Stimulated activated CD8-positive, alpha-beta memory T cell treated with anti-CD3 and anti-CD28 coated beads, Interleukin-4, amount 100 ng/mL, for 1 hour (primary cell): Measurements from ENCODE around the gene GGTLC3.
"Not testable (repeated sequence)": the region's sequence is repeated elsewhere in the genome, so short reads cannot be mapped to it uniquely, and the experiment has no call there.

Experiments
- DNase-seq, 2 donors: peaks; one replicate each; pipeline ENCODE4 v3.0.0-alpha.2; 2020; ENCODE audit warnings: low read depth in 2 of 2, low spot score in 1 of 2

Gene GGTLC3

GRCh38 chr22:18518061-18518460 is at the start of gene GGTLC3:
Gene GGTLC3 (minus strand): TSS chr22:18518161. CDS start chr22:18517897, 264 bp downstream.
- not testable (repeated sequence) for DNase-seq

DNA sequence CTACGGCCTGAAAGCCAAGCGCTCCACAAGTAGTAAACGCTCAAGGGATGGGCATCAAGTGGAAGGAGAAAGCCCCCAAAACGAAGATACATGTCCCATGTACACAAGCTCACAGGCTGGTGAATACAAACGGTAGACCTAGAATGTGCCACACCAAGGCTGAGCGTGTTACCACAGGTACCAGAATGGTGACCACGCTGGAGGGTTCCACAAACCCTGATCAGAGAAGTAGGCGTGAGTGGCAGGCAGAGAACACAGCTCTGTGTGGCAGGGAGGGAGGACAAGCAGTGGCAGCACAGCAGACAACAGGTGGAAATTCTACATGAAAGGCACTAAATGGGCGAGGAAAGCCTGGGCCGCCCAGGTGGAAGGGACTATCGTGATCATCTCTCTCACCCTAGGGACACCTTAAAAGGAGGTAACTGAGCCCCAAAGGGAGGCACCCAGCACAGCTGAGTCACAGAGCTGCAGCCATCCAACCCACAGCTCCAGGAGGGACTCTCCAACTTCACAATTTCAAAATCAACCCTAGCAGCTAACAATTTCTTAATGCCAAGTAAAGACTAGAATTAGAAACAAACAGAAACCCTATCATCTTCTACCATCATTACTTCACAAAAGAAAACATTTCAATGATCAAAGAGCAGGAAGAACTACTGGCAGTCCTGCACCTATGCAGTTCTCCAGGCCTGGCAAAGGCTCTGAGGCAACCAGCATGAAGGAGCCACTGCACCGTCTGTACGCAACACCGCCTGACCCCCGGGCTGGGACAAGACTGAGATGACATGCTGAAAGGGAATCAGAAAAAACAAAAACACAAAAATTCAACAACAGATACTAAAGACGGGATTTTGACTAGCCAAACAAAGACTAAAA is 42.4 kb upstream of the GGTLC3 start:
- not testable (repeated sequence) for DNase-seq

GRCh38 chr22:18558939-18559338 is 41.0 kb upstream of the GGTLC3 start:
- DNase-seq = not testable (repeated sequence)

DNA sequence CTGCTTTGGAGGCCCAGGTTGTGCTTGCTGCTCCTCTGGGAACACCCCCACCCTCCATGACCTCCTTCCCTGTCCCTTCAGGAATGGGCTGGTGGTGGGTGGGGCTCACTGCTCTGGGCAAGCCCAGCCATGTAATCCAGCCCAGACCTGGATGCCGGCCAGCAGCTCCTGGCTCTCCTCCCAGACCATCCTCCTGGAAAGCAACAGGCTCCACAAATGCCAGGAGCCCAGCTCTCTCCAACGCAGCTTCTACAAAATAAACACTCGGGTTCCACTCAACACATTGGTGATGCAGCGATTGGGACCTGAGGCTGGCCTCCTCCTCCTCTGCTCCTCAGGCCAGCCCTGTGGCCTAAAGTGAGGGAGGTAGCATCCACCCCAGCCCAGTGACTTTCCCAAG is 40.6 kb upstream of the GGTLC3 start:
- DNase-seq = not testable (repeated sequence)

GRCh38 chr22:18554280-18555256 is 36.6 kb upstream of the GGTLC3 start:
- DNase-seq = not testable (repeated sequence)

GRCh38 chr22:18552839-18553597 is 35.1 kb upstream of the GGTLC3 start:
- DNase-seq = not testable (repeated sequence)

GRCh38 chr22:18551046-18551445 is 33.1 kb upstream of the GGTLC3 start:
- not testable (repeated sequence) for DNase-seq

DNA sequence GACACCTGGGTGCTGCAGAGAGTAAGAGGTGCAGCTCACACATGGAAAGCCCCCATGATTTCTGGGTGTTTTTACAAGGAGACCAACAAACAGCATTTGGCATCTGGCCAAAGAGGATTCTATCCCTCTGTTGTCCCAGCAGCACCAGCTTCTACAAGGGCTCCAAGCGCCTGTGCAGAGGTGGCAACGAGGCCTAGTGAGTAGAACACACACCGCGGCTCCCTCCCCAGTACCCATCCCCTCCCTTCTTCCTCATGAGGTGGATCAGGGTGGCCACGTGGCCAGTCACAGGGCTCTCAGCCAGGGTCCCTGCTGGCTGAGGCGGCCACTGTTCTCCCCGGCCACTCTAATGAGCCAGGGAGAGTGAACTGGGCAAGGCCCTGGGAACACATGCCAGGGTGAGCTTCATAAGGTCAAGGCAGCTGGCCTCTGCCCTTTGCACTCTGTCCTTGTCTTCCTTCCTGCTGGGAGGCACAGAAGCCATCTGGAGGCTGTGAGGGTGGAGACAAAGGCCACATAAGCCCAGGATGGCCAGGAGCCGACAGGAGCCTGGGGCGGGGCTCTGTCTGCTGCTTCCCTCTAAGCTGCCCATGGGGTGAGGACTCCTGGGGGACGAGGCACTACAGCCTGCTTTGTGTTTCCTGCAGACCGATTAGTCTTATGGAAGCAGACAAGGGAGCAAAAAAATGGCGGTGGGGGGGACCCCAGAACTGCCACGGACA is 31.7 kb upstream of the GGTLC3 start:
- DNase-seq = not testable (repeated sequence)

DNA sequence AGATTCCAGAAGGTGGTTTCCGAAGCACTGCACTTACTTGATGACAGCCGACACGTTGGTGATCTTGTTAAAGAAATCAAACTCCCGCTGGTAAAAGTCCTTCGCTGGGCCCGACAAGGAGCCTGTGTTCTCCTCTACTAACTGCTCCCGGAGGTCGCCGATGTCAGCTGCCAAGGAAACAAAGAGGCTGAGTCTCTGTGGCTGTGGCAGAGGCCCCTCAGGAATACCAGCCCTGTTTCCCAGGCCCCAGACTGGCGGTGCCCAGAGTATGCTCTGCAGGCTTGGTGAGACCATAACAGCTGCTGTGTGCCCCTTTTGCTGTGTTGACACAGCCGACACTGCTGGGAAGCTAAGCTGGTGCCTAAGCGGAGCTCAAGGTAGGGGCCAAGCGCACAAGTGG is 26.7 kb upstream of the GGTLC3 start:
- DNase-seq = not testable (repeated sequence)

GRCh38 chr22:18543400-18543799 is 25.4 kb upstream of the GGTLC3 start:
- DNase-seq = not testable (repeated sequence)

DNA sequence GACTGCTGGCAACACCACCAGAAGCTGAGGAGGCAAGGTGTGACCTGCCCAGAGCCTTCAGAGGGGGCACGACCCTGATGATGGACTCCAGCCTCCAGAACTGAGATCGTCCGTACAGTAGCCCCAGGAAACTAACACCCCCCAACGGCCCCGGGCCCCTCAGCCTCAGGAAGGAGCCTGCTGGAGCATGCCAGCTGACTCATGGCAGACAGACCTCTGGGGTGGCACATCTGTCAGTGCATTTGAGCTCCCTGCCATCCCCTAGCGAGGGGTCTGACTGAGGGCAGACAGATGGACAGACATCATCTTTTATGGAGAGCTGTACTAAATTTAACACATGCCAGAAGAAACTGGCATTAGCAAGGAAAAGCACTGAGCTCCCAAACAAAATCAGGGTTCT is 22.0 kb upstream of the GGTLC3 start:
- not testable (repeated sequence) for DNase-seq

GRCh38 chr22:18534315-18534714 is 16.4 kb upstream of the GGTLC3 start:
- not testable (repeated sequence) for DNase-seq

DNA sequence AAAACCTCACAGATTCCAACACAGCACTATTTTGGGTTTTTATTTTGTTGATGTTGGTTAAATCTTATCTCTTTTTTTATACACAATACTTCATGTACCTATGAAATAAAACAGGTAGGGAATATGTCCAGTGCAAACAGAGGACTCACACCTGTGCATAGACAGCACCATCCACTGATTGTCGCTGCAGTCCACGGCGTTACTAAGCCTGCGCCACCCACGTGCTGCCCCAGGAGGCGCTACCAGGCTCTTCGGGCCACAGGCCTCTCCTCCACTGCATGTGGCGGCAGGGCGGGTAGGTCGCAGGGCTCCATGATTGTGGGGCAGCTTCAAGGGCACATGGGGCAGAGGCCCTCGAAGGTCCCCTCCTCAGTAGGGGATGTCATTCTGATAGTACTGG is 15.7 kb upstream of the GGTLC3 start:
- not testable (repeated sequence) for DNase-seq

DNA sequence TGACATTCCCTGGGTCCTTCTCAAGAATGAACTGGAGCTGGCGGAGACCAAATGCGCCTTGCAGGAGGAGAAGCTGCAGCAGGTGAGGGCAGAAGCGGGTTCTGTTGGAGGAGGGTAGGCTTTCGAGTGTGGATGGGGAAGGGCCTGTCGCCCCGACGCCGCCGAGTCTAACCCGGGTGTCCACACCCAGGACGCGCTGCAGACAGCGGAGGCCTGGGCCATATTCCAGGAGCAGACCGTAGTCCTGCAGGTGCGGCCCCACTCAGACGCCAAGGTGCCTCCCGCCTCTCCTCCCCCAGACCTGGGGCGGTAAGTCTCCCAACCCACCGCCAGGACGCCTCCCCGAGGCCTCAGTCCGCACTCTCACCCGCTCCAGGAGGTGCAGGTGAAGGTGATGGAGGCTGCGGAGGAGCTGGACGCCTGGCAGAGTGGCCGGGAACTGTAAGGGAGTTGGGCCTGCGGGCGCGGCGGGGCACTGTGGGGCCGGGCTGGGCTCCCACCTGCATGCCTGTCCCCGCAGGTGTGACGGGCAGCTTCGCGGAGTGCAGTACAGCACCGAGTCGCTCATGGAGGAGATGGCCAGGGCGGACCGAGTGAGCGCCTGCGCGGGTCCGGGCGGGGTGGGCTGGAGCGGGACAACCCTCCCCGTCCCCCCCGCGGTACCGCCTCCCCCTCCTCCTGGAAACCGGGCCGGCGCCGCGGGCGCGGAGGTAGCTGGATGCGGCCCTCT is 11.6 kb upstream of the GGTLC3 start:
- DNase-seq = not testable (repeated sequence)

DNA sequence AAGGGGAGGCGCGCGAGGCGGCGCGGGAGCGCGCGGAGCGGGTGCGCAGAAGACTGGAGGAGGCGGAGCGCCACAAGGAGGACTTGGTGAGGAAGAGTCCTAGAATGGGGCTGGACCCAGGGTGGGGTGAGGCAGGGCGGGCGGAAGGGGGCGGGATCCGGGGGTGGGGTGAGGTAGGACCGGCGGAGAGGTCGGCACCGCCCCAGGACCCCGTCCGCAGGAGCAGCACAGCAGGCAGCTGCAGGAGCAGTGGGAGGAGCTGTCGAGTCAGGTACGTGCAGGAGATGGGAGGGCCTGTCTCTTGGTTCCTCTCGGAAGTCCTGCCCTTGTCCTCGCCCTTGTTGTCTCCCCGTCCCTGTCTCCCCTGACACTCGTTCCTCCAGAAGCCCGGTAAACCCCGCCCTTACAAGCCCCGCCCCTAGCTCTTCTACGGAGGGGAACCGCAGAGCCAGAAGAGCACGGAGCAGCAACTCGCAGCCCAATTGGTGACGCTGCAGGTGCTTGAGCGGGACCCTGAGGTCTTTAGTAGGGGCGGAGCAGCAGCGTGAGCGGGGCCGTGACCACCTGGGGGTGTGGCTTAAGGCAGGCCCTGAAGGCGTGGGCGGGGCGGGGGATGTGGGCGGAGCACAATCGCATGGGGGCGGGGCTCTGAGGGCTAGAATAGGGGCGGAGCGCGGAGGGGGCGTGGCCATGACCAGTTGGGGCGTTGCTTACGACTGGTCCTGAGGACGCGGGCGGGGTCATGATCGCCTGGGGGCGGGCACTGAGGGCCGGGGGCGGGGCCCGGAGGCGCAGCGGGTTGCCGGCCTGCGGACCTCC is 10.8 kb upstream of the GGTLC3 start:
- DNase-seq = peak; percentile 53 to 89

DNA sequence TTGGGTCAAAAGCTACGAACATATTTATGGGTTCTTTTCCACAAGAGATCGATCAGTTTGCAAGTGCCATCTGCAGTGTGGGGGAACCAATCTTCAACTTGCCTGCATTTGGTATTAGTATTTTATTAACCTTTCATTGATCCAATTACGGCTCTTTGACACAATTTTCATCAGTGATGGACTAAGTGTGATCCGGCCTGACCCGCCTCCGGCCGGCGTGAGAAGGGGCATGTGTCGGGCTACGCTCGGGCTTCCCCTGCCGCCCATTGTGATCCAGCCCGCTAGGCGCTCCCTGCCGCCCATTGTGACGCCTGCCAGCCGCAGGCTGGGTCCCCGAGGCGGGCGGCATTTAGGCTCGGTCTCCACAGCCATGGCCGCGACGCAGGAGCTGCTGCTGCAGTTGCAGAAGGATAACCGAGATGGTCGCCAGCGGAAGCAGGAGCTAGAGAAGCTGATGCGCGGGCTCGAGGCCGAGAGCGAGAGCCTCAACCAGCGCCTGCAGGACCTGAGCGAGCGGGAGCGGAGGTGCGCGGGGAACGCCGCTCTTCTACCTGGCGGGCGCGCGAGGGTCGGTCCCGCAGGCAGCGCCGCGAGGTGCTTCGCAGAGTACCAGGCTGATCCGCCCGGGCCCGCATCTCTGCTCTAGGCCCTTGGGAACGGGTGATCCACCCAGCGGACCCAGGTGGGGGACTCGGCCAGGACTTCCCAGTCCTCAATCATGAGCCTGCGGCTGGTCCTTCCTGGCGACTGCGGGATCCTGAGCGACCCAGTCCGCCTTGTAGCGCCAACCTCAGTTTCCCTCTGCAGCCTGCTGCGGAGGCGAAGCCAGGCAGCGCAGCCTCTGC is 10.0 kb upstream of the GGTLC3 start, which contains the start of gene TMEM191B:
TSS of gene TMEM191B (plus strand) at position 51 of the 845 bp plus-strand sequence. CDS start at position 230, 179 bp downstream.
- not testable (repeated sequence) for DNase-seq

DNA sequence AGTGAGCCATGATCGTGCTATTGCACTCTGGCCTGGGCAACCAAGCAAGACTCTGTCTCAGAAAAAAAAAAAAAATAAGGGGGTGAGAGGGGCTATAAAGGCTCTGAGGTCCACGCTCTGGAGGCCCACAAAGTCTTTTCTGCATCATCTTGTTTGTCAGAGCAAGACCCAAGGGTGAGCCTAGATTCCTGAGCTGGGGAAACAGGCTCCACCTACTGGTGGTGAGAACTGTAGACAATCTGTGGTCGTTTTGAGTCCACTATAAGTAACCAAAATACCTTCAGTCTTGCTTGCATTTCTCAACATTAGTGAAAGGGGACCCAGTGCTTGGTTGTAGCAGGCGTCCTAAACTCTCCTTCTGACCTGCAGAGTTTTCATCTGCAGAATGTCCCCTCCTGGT is 5.4 kb upstream of the GGTLC3 start:
- not testable (repeated sequence) for DNase-seq
